BLaER1 (cell line): Measurements from ENCODE around the gene OR4D2.
"Not testable (repeated sequence)": the region's sequence is repeated elsewhere in the genome, so short reads cannot be mapped to it uniquely, and the experiment has no call there.

Source experiments
- H3K27ac ChIP-seq: shearing (Covaris generic); formaldehyde crosslinking; 2 replicates; pipeline ENCODE4 v1.8.1; 2022
- H3K27me3 ChIP-seq: shearing (Covaris generic); formaldehyde crosslinking; 2 replicates; pipeline ENCODE4 v1.8.1; 2022
- H3K36me3 ChIP-seq: shearing (Covaris generic); formaldehyde crosslinking; 2 replicates; pipeline ENCODE4 v1.8.1; 2022
- H3K4me1 ChIP-seq: shearing (Covaris generic); formaldehyde crosslinking; 2 replicates; pipeline ENCODE4 v1.8.1; 2022
- H3K4me2 ChIP-seq: shearing (Covaris generic); formaldehyde crosslinking; 2 replicates; pipeline ENCODE4 v1.8.1; 2022
- H3K4me3 ChIP-seq: shearing (Covaris generic); formaldehyde crosslinking; 2 replicates; pipeline ENCODE4 v1.8.1; 2022
- H3K9ac ChIP-seq: shearing (Covaris generic); formaldehyde crosslinking; 2 replicates; pipeline ENCODE4 v1.8.1; 2022
- H3K9me3 ChIP-seq: shearing (Covaris generic); formaldehyde crosslinking; 2 replicates; pipeline ENCODE4 v1.8.1; 2022
- H4K20me1 ChIP-seq: shearing (Covaris generic); formaldehyde crosslinking; 2 replicates; pipeline ENCODE4 v1.8.1; 2022
- Cebpa-rat ChIP-seq: shearing (Covaris generic); IDR thresholded peaks from 2 replicates; pipeline ENCODE4 v1.8.1; 2022

The OR4D2 gene

DNA sequence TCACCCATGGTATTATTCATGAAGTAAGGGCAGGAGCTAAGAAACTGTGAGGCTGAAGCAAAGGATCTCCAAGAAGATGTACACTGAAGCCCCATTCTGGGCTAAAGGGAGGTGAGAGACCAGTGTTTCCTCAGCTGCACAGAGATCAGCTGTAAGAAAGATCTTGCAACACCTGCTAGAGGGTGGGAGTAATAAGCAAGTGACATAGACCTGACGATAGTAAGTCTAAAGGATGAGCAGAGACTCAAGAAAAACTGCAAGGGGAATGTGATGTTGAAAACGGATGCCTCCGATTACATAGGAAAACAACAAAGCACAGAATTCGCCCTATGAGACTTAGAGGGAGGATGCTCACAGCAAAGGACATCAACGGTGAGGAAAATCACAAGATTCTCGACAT, at the start of gene OR4D2:
OR4D2 (plus strand) TSS at position 301 of the 400 bp plus-strand sequence. CDS start 2,674 bp downstream, outside the sequence.
- no peak within 1 kb of the TSS for H3K4me3 ChIP-seq
- no peaks in the 10 kb centered on the region for H3K36me3 ChIP-seq
- no peaks in the 10 kb centered on the region for H4K20me1 ChIP-seq
- H3K9me3 ChIP-seq, result no peaks in the 10 kb centered on the region
- no peaks in the 10 kb centered on the region for H3K4me1 ChIP-seq
- H3K27ac ChIP-seq, result no peak within 1 kb of the TSS
- H3K4me2 ChIP-seq, result no peak within 1 kb of the TSS
- H3K9ac ChIP-seq, result no peak within 1 kb of the TSS
- TF ChIP-seq Cebpa-rat, result no peak
- H3K27me3 ChIP-seq, result no peaks in the 10 kb centered on the region

DNA sequence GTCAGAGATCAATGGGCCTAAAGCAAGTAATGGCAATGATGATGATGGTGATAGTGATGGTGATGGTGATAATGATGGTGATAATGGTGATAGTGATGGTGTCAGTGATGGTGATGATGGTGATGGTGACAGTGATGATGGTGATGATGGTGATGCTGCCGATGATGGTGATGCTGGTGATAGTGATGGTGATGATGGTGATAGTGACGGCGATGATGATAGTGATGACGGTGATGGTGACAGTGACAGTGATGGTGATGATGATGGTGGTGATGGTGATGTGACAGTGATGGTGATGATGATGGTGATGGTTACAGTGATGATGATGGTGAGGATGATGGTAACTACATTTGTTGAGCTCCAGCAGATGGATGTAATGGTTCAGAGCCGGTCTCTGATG, 49.4 kb upstream of the OR4D2 start:
- H3K4me2 ChIP-seq, result no peak overlapping the region
- TF ChIP-seq Cebpa-rat, result no peak
- no peaks in the 10 kb centered on the region for H3K27me3 ChIP-seq
- H4K20me1 ChIP-seq, result no peaks in the 10 kb centered on the region
- H3K4me1 ChIP-seq, result no peaks in the 10 kb centered on the region
- H3K9me3 ChIP-seq, result no peaks in the 10 kb centered on the region
- no peak overlapping the region for H3K4me3 ChIP-seq
- H3K9ac ChIP-seq, result no peak overlapping the region
- H3K36me3 ChIP-seq, result no peaks in the 10 kb centered on the region
- H3K27ac ChIP-seq, result no peak overlapping the region

DNA sequence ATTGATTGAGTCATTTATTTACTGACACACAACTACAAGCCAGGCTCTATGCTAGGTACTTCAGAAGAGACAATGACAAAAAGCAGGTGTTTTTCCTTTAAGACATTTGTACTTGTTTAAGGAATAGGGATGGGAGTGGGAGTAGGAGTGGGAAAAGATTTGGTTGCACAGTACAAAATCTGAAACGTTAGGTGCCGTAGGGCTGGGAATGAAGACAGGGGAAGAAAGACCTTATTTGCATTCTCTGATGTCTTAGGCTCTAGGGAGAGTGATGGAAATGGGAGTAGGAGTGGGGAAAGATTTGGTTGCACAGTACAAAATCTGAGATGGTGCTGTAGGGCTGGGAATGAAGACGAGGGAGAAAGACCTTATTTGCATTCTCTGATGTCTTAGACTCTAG, 47.3 kb upstream of the OR4D2 start:
- TF ChIP-seq Cebpa-rat, result no peak
- Histone ChIP-seq H3K9ac (no peak overlapping the region), H3K4me3 (no peak overlapping the region), H3K4me2 (no peak overlapping the region), H3K4me1 (no peaks in the 10 kb centered on the region), H3K27me3 (no peaks in the 10 kb centered on the region), H3K36me3 (no peaks in the 10 kb centered on the region), H3K27ac (no peak overlapping the region), H3K9me3 (no peaks in the 10 kb centered on the region), H4K20me1 (no peaks in the 10 kb centered on the region)

DNA sequence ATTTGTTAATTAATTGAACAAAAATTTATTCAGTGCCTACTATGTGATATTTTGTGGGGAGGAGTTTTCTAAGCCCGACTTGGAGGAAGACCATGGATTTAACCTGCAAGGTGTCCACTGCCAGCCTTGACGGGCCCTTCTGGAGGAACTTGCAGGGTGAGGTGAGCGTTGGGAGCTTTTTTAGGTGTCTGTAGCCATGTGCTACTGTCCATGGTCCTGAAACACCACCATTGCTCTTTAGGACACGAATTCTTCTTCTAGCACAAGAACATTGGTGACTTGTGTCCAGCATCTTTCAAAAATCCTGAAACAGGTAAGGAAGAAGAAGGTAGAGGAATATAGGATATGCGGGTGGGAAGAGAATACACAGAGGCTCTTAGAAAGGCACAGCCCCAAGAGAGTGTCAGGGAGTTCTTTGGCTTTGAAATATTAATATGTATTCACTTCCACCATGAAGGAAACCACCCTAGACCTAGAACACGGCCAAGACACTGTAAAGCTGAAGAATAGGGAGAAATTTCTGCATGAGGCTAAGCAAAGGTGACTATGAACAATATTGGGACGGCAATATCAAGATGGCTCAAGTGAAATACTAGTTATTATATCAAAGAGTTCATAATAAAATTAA, 46.5 kb upstream of the OR4D2 start:
- no peak for TF ChIP-seq Cebpa-rat
- H3K36me3 ChIP-seq, result no peaks in the 10 kb centered on the region
- no peaks in the 10 kb centered on the region for H3K27me3 ChIP-seq
- no peaks in the 10 kb centered on the region for H4K20me1 ChIP-seq
- H3K4me2 ChIP-seq, result no peak overlapping the region
- no peak overlapping the region for H3K9ac ChIP-seq
- H3K4me1 ChIP-seq, result no peaks in the 10 kb centered on the region
- no peaks in the 10 kb centered on the region for H3K9me3 ChIP-seq
- no peak overlapping the region for H3K4me3 ChIP-seq
- no peak overlapping the region for H3K27ac ChIP-seq

DNA sequence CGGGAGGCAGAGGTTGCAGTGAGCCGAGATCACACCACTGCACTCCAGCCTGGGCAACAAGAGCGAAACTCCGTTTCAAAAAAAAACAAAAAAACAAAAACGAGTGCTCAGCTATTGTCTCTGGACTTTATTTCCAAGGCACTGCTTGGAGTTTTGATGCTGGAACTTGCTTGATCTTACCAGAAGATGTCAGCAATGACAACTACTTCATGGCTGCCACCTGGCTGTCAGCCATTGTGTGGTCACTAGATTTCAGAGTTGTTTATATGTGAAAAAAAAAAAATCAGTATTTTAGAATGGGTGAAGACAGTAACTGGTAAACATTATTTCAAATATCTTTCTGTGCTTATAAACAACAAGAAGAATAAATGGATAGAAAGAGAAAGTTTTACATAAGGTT, 44.9 kb upstream of the OR4D2 start:
- H3K36me3 ChIP-seq, result no peaks in the 10 kb centered on the region
- H3K4me3 ChIP-seq, result no peak overlapping the region
- H3K9ac ChIP-seq, result no peak overlapping the region
- no peaks in the 10 kb centered on the region for H3K9me3 ChIP-seq
- no peaks in the 10 kb centered on the region for H4K20me1 ChIP-seq
- H3K4me2 ChIP-seq, result no peak overlapping the region
- H3K27ac ChIP-seq, result no peak overlapping the region
- H3K27me3 ChIP-seq, result no peaks in the 10 kb centered on the region
- H3K4me1 ChIP-seq, result no peaks in the 10 kb centered on the region
- no peak for TF ChIP-seq Cebpa-rat

DNA sequence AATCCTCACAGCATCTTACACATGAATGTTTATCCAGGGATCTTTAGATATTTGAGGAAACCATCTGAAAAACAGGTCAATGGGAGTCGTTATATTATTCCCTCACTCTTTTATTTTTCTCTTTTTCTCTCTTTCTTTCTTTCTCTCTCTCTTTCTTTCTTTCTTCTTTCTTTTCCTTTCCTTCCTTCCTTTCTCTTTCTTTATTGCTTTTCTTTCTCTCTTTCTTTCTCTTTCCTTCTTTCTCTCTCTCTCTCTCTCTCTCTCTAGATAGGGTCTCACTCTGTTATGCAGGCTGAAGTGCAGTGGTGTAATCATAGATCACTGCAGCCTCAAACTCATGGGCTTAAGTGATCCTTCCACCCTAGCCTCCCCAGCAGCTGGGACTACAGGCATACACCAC, 38.9 kb upstream of the OR4D2 start:
- no peaks in the 10 kb centered on the region for H3K4me1 ChIP-seq
- no peaks in the 10 kb centered on the region for H3K36me3 ChIP-seq
- H4K20me1 ChIP-seq, result no peaks in the 10 kb centered on the region
- no peak overlapping the region for H3K27ac ChIP-seq
- H3K4me3 ChIP-seq, result no peak overlapping the region
- no peak overlapping the region for H3K4me2 ChIP-seq
- H3K9me3 ChIP-seq, result no peaks in the 10 kb centered on the region
- no peak overlapping the region for H3K9ac ChIP-seq
- no peaks in the 10 kb centered on the region for H3K27me3 ChIP-seq
- no peak for TF ChIP-seq Cebpa-rat

DNA sequence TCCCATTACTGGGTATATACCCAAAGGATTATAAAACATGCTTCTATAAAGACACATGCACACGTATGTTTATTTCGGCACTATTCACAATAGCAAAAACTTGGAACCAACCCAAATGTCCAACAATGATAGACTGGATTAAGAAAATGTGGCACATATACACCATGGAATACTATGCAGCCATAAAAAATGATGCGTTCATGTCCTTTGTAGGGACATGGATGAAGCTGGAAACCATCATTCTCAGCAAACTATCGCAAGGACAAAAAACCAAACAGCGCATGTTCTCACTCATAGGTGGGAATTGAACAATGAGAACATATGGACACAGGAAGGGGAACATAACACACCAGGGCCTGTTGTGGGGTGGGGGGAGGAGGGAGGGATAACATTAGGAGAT, 34.1 kb upstream of the OR4D2 start:
- not testable (repeated sequence) for H3K27ac ChIP-seq, H3K9me3 ChIP-seq, H3K4me1 ChIP-seq, H3K4me3 ChIP-seq, H3K4me2 ChIP-seq, H3K36me3 ChIP-seq, H4K20me1 ChIP-seq, H3K9ac ChIP-seq, H3K27me3 ChIP-seq

DNA sequence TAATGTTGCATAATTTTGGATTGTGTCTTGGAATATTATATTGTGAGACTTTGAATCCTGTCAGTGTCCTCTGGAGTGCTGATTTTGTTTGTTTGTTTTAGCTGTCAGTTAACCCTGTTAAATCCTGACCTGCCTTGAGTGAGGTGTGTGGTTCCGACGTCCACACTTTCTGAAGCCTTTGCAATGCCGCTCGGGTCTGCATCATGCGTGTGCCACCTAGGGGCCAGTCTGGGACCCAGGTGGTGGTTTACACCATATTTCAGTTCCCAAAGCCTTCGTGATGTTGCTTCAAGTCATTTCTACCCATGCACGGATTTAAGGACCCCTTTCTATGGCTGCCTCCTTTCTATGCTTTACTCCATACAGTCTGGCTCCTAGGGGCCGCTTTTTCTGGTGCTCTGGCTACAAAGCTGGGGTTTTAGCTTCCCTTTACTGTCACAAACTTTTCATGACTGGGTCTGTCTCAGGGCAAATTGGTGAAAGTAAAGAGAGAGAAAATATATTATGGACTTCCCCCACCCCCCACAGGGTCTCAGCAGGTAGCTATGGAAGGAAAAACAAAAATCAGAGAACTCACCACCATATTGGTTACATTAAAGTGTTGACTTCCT, 30.0 kb upstream of the OR4D2 start:
- no peaks in the 10 kb centered on the region for H3K9me3 ChIP-seq

DNA sequence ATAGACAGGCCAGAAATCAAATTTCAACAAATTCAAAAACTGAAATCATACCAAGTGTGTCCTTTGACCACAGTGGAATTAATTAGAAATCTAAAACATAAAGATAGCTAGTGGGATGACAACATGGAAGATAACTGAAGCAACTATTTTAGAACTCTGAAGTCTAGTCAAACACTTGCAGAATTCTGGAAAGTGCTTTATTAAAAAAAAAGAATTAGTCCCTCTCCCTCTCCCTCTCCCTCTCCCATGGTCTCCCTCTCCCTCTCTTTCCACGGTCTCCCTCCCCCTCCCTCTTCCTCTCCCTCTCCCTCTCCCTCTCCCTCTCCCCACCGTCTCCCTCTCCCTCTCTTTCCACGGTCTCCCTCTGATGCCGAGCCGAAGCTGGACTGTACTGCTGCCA, 25.3 kb upstream of the OR4D2 start:
- no peaks in the 10 kb centered on the region for H3K4me1 ChIP-seq
- H3K36me3 ChIP-seq, result no peaks in the 10 kb centered on the region
- H3K4me3 ChIP-seq, result no peak overlapping the region
- no peaks in the 10 kb centered on the region for H3K27me3 ChIP-seq
- peaks cover 29% of the 10 kb centered on the region for H3K9me3 ChIP-seq
- H3K27ac ChIP-seq, result no peak overlapping the region
- H3K4me2 ChIP-seq, result no peak overlapping the region
- H4K20me1 ChIP-seq, result no peaks in the 10 kb centered on the region
- no peak for TF ChIP-seq Cebpa-rat
- no peak overlapping the region for H3K9ac ChIP-seq

More for the DNA sequence above, 30.0 kb upstream of the OR4D2 start:
- H3K27ac ChIP-seq, result no peak overlapping the region
- H3K9ac ChIP-seq, result no peak overlapping the region
- no peak overlapping the region for H3K4me2 ChIP-seq
- H3K4me3 ChIP-seq, result no peak overlapping the region
- H3K4me1 ChIP-seq, result no peaks in the 10 kb centered on the region
- no peaks in the 10 kb centered on the region for H4K20me1 ChIP-seq
- no peaks in the 10 kb centered on the region for H3K27me3 ChIP-seq
- no peak for TF ChIP-seq Cebpa-rat
- H3K36me3 ChIP-seq, result no peaks in the 10 kb centered on the region

DNA sequence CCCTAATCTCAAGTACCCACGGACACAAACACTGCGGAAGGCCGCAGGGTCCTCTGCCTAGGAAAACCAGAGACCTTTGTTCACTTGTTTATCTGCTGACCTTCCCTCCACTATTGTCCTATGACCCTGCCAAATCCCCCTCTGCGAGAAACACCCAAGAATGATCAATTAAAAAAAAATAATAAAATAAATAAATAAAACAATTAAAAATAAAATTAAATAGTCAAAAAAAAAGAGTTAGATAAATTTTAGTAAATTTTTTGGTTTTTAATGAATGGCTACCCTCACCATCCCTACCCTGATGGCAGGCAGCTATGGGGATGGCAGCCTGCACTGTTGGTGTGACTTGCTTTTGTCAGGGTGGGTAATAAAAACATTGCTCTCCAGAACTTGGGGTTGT, 23.4 kb upstream of the OR4D2 start:
- H3K36me3 ChIP-seq, H4K20me1 ChIP-seq, H3K4me1 ChIP-seq, H3K27me3 ChIP-seq, H3K27ac ChIP-seq, H3K9ac ChIP-seq, H3K4me3 ChIP-seq, H3K4me2 ChIP-seq: not testable (repeated sequence)
- H3K9me3 ChIP-seq, result peaks cover 29% of the 10 kb centered on the region

DNA sequence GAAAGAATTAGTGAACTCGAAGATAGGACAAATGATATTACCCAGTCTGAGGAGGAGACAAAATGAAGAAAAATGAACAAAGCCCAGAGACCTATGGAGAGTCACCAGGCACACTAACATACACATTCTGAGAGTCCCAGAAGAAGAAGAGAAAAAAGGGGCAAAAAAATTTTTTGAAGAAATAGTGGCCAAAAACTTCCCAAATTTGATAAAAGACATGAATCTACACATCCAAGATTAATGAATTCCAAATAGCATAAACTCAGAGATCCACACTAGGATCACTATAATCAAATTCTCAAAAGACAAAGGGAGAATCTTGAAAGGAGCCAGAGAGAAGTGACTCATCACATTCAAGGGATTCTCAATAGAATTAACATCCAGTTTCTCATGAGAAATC, 22.0 kb upstream of the OR4D2 start:
- Histone ChIP-seq H3K4me3 (no peak overlapping the region), H4K20me1 (no peaks in the 10 kb centered on the region), H3K4me1 (no peaks in the 10 kb centered on the region), H3K27ac (no peak overlapping the region), H3K9ac (no peak overlapping the region), H3K4me2 (no peak overlapping the region), H3K9me3 (peaks cover 29% of the 10 kb centered on the region), H3K36me3 (no peaks in the 10 kb centered on the region), H3K27me3 (no peaks in the 10 kb centered on the region)
- no peak for TF ChIP-seq Cebpa-rat
